ENCODE results near the gene DISC1.

- no peak for TF ChIP-seq CTCF (IDR thresholded peaks at IDR 0.05)
- no peak for TF ChIP-seq POLR2A (IDR thresholded peaks at IDR 0.05)
Measured at GRCh38 chr1:232005300-232005699, 378.7 kb downstream of the DISC1 start.

Data from vagina (tissue), 2 donors.